Measurements from ENCODE around the gene SERTM1.

Gene SERTM1

GRCh38 chr13:36710396-36710795 is 36.6 kb downstream of the SERTM1 start:
- no peak for DNase-seq (ENCODE audit: low read depth in 2 of 2)

- DNase-seq (ENCODE audit: low read depth in 2 of 2), result no peak
Observed at GRCh38 chr13:36712290-36712689, 38.5 kb downstream of the SERTM1 start.

GRCh38 chr13:36712770-36713169 is 39.0 kb downstream of the SERTM1 start:
- no peak for DNase-seq (ENCODE audit: low read depth in 2 of 2)

- DNase-seq (ENCODE audit: low read depth in 2 of 2), result no peak
Observed at GRCh38 chr13:36713887-36714286, 40.1 kb downstream of the SERTM1 start.

- no peak for DNase-seq (ENCODE audit: low read depth in 2 of 2)
Observed at GRCh38 chr13:36715841-36716240, 42.0 kb downstream of the SERTM1 start.

GRCh38 chr13:36717017-36717416 is 43.2 kb downstream of the SERTM1 start:
- no peak for DNase-seq (ENCODE audit: low read depth in 2 of 2)

GRCh38 chr13:36717966-36718545 is 44.2 kb downstream of the SERTM1 start:
- no peak for DNase-seq (ENCODE audit: low read depth in 2 of 2)

GRCh38 chr13:36718686-36719085 is 44.9 kb downstream of the SERTM1 start:
- no peak for DNase-seq (ENCODE audit: low read depth in 2 of 2)

GRCh38 chr13:36724141-36724540 is 50.3 kb downstream of the SERTM1 start:
- no peak for DNase-seq (ENCODE audit: low read depth in 2 of 2)

GRCh38 chr13:36725936-36726335 is 52.1 kb downstream of the SERTM1 start:
- no peak for DNase-seq (ENCODE audit: low read depth in 2 of 2)

GRCh38 chr13:36728006-36728405 is 54.2 kb downstream of the SERTM1 start:
- DNase-seq (ENCODE audit: low read depth in 2 of 2), result no peak

- DNase-seq (ENCODE audit: low read depth in 2 of 2), result no peak
Observed at GRCh38 chr13:36736119-36736726, 62.4 kb downstream of the SERTM1 start.

GRCh38 chr13:36737524-36738083 is 63.8 kb downstream of the SERTM1 start:
- DNase-seq (ENCODE audit: low read depth in 2 of 2), result no peak

- no peak for DNase-seq (ENCODE audit: low read depth in 2 of 2)
Observed at GRCh38 chr13:36745436-36745835, 71.6 kb downstream of the SERTM1 start.

- no peak for DNase-seq (ENCODE audit: low read depth in 2 of 2)
Observed at GRCh38 chr13:36746051-36746450, 72.2 kb downstream of the SERTM1 start.
